GM10248 (cell line): Measurements from ENCODE around the gene RAB10.
"Not testable (repeated sequence)": the region's sequence is repeated elsewhere in the genome, so short reads cannot be mapped to it uniquely, and the experiment has no call there.

ENCODE experiments used
- CTCF ChIA-PET: fragments of 300-600 bp; sonication (Branson Sonifier 250); formaldehyde crosslinking; extraction: SDS; loops from one replicate; lab custom pipeline; 2021; ENCODE audit warnings: antibody characterized with exemption; lab: Yijun Ruan, JAX
- POLR2A ChIA-PET: fragments of 350-650 bp; sonication (Branson Sonifier 250); formaldehyde crosslinking; extraction: SDS; loops from one replicate; lab custom pipeline; 2020; ENCODE audit warnings: antibody characterized with exemption; lab: Yijun Ruan, JAX
- DNase-seq: peaks from one replicate; pipeline ENCODE4 v3.0.0; 2012; ENCODE audit errors: extremely low spot score
- CTCF ChIP-seq: IDR thresholded peaks from 2 replicates; pipeline ENCODE4 v1.5.1; 2012; ENCODE audit warnings: mild to moderate bottlenecking, low read depth; ENCODE audit errors: extremely low read depth, missing control alignments, control extremely low read depth

The RAB10 gene

DNA sequence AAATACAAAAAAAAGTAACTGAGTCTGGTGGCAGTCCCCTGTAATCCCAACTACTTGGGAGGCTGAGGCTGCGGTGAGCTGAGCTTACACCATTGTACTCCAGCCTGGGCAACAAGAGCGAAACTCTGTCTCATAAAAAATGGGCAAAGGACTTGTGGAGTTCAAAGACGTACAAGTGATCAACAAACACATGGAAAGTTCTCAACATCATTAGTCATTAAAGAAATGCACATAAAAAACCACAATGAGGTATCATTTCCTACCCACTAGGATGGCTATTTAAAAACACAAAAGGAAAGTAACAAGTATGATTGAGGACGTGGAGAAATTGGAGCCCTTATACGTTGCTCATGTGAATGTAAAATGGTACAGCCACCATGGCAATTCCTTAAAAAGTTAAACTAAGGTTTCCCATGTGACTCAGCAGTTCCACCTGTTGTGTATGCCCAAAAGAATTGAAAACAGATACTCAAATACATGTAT lies 52.3 kb downstream of the RAB10 start:
- ChIA-PET CTCF (interaction anchor here (0.8 to 4.3 kb wide), 6 partner anchors 10 to 60 kb away, joined by 3 to 27 read pairs (median 4); no protein-coding TSS in a partner anchor), POLR2A (no interaction called here)
- no peak for TF ChIP-seq CTCF
- DNase-seq, result peak; percentile 18

- TF ChIP-seq CTCF, result no peak
- ChIA-PET POLR2A (no interaction called here), CTCF (interaction anchor here (0.8 to 4.3 kb wide), 10 partner anchors 9 to 89 kb away, joined by 3 to 27 read pairs (median 8); no protein-coding TSS in a partner anchor)
- no peak for DNase-seq
These were observed 52.9 kb downstream of the RAB10 start for GRCh38 chr2:26086779-26087178.

- ChIA-PET POLR2A (no interaction called here), CTCF (interaction anchor here (0.9 to 4.3 kb wide), 28 partner anchors 8 to 313 kb away, joined by 3 to 27 read pairs (median 4); partner anchors contain the start of genes KIF3C and SELENOI)
- peak; percentile 62 for TF ChIP-seq CTCF
- DNase-seq, result peak; percentile 46
These were observed 54.3 kb downstream of the RAB10 start for GRCh38 chr2:26088038-26088643.

GRCh38 chr2:26088931-26089330 lies 55.0 kb downstream of the RAB10 start:
- CTCF ChIA-PET, result interaction anchor here (1.3 to 4.3 kb wide), 10 partner anchors 8 to 257 kb away, joined by 3 to 27 read pairs (median 9); partner anchors contain the start of gene SELENOI
- POLR2A ChIA-PET, DNase-seq: not testable (repeated sequence)

DNA sequence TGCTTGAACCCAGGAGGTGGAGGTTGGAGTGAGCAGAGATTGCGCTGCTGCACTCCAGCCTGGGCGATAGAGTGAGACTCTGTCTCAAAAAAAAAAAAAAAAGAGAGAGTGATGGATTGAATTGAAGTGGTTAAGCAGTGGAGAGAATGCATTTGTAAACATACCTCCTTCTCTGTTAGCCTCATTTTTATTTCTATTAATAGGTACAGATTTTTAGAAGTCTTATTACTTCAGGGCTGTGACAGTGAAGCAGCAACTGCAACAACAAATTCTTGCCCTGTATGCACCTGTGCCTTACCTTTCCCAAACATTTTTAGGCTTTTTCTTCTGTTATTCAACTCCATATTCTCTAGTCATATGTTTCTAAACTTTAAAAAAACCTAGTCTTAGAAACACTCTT lies 55.5 kb downstream of the RAB10 start:
- CTCF ChIA-PET, result interaction anchor here (1.5 to 3.2 kb wide), 3 partner anchors 13 to 256 kb away, joined by 3 to 16 read pairs (median 13); partner anchors contain the start of gene SELENOI
- TF ChIP-seq CTCF, result no peak
- POLR2A ChIA-PET, result no interaction called here
- no peak for DNase-seq

GRCh38 chr2:26095758-26096157 lies 61.9 kb downstream of the RAB10 start:
- CTCF ChIA-PET, result interaction anchor here (1.1 to 1.3 kb wide), 3 partner anchors 9 to 207 kb away, joined by 3 read pairs; no protein-coding TSS in a partner anchor
- POLR2A ChIA-PET, result no interaction called here
- no peak for TF ChIP-seq CTCF
- no peak for DNase-seq

GRCh38 chr2:26099933-26100332 lies 66.0 kb downstream of the RAB10 start:
- no peak for TF ChIP-seq CTCF
- CTCF ChIA-PET, result interaction anchor here (2.2 kb wide), 1 partner anchor 14 kb away, joined by 4 read pairs; no protein-coding TSS in a partner anchor
- POLR2A ChIA-PET, result no interaction called here
- DNase-seq, result no peak
